Activated effector memory CD4-positive, alpha-beta T cell treated with Interleukin-2 at 50 U/mL for 16 hours (primary cell): ENCODE measurements around the gene CREB3L2.
"Not testable (repeated sequence)": the region's sequence is repeated elsewhere in the genome, so short reads cannot be mapped to it uniquely, and the experiment has no call there.

Experiments
- DNase-seq: peaks from one replicate; pipeline ENCODE4 v3.0.0-alpha.2; 2020

Gene CREB3L2

GRCh38 chr7:137831555-137831954 is 170.3 kb downstream of the CREB3L2 start:
- DNase-seq = not testable (repeated sequence)

GRCh38 chr7:137829337-137829992 is 172.4 kb downstream of the CREB3L2 start:
- DNase-seq = no peak

GRCh38 chr7:137828456-137828855 is 173.4 kb downstream of the CREB3L2 start:
- DNase-seq = no peak

GRCh38 chr7:137825489-137825888 is 176.4 kb downstream of the CREB3L2 start:
- no peak for DNase-seq
